AG10803 (cell line): ENCODE measurements around the gene KIAA0753.
"Not testable (repeated sequence)": the region's sequence is repeated elsewhere in the genome, so short reads cannot be mapped to it uniquely, and the experiment has no call there.

ENCODE experiments used
- DNase-seq: peaks from one replicate; pipeline ENCODE4 v3.0.0; 2010; ENCODE audit warnings: low read depth
- H3K4me3 ChIP-seq: 2 replicates; pipeline ENCODE4 v1.5.1; 2011; ENCODE audit warnings: mild to moderate bottlenecking, low read length, control low read depth
- CTCF ChIP-seq: conservative IDR thresholded peaks from 2 replicates; pipeline ENCODE4 v1.5.1; 2011; ENCODE audit warnings: mild to moderate bottlenecking, low read length, control low read depth, inconsistent platforms

The KIAA0753 gene

GRCh38 chr17:6574687-6575595, 65.6 kb downstream of the KIAA0753 start:
- DNase-seq = peak; percentile 65
- no peak overlapping the region for H3K4me3 ChIP-seq
- peak; percentile 22 for TF ChIP-seq CTCF

- no peak overlapping the region for H3K4me3 ChIP-seq
- no peak for TF ChIP-seq CTCF
- DNase-seq = no peak
These were observed 66.4 kb downstream of the KIAA0753 start for GRCh38 chr17:6573982-6574686.

GRCh38 chr17:6573495-6573894, 67.0 kb downstream of the KIAA0753 start:
- not testable (repeated sequence) for H3K4me3 ChIP-seq, DNase-seq

- no peak overlapping the region for H3K4me3 ChIP-seq
- TF ChIP-seq CTCF = no peak
- DNase-seq = no peak
These were observed 67.5 kb downstream of the KIAA0753 start for GRCh38 chr17:6572972-6573370.

- no peak for DNase-seq
- TF ChIP-seq CTCF = no peak
These were observed 69.1 kb downstream of the KIAA0753 start for GRCh38 chr17:6571452-6571781.

GRCh38 chr17:6570731-6571451, 69.6 kb downstream of the KIAA0753 start:
- no peak overlapping the region for H3K4me3 ChIP-seq
- no peak for TF ChIP-seq CTCF
- DNase-seq = no peak

More at GRCh38 chr17:6571452-6571781, 69.1 kb downstream of the KIAA0753 start:
- no peak overlapping the region for H3K4me3 ChIP-seq
